CD4-positive, alpha-beta T cell treated with Interferon gamma for 1 hour (primary cell): Measurements from ENCODE around the gene KNDC1.

Experiments
- DNase-seq: peaks from one replicate; pipeline ENCODE4 v3.0.0-alpha.2; 2020

KNDC1 gene

DNA sequence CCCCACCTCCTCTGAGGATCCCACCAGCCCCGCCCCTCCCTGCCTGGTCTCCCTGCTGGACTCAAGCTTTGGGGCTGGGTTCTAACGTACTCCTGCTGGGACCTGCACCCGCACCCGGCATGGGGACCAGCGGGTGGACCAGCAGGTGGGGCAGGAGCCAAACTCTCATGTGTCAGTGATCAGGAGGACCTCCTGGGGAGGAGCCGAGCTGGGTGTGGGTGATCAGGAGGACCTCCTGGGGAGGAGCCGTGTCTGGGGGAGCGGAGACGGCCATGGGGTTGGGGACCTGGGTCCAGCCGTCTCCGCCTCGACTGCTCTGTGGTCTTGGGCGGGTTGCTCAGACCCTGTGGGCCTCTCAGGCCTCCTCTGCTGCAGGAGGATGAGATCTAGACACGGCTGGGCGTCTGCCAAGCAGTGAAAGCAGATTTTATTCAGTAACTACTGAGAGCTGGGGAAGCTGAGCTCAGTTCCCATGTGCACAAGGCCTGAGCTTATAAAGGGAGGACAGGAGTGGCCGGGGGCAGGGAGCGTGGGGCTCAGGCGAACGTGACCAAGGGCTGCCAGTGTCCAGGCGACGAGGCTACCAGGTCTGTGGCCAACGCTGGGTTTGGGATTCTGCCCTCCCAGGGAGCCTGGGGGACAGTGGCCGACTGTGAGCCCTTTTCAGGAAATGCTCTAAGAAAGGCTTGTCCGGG, 36.3 kb downstream of the KNDC1 start:
- no peak for DNase-seq

DNA sequence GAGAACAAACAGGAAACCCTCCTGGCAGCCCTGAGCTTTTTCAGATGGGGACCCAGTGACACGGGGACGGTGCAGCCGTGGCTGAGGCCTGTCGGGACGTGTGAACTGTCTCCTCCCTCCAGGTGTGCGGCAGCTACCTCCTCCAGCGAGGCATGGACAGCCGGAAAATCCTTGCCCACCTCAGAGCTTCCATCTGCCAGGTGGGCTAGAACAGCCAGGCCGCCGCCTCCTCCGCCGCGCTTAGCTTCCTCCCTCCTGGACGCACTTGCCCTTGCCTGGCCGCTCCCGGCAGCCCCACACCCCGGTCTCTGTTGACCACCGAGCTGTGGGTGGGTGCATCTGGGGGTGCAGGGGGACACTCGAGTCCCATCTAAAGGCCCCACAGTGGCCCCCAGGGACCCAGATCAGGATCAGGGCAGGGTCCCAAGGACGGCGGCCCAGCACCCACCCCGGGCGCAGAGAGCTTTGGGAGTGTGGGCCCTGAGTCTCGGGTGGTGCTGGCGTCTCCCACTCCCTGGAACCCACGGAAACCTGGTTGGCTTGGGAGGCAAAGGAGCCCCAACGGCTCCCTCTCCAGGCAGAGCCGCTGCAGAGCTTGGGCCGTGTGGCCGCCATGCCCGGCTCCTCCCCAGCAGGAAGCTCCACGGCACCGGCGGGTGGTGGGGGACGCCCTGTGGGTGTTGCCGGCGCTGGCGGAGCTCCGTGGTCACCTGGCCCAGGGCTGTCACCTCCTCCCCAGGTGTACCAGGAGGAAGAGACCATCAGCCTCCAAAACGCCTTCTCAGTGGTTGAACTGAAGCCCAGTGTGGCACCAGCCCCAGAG, 37.1 kb downstream of the KNDC1 start:
- no peak for DNase-seq

DNA sequence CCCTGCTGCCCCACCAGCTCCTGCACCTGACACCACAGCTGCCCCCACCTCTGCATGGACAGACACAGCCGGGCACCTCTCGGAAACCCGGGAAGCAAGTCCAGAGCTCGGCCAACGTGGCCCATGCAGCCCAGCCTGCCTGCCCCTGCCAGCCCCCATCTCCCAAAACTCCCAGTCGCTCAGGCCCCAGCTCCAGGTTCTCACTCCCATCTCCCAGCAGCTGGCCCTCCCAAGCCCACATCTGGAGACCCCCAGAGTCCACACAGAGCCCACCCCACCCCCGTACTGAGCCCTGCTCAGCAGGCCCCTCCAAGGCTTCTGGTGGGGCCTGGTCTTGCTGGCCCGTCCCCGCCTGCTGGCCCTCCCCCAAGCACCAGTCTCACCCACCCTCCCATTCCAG, 37.8 kb downstream of the KNDC1 start:
- no peak for DNase-seq

DNA sequence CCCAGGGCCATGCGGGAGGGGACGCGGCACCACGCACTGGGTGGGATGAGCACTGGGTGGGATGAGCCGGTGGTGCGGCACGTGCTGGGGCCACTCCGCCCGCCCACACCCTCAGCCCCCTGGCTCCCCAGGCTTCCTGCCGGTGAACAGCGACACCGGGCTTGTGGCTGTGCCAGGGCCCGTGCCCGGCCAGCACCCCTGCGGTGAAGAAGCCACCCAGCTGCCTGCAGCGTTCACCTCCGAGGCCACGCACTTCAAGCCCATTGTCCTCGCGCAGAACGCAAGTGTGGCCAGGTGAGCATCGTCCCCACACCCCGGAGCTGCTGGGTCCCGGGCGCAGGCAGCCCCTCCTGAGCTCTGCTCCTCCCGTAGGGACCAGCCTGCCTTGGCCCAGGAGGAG, 38.2 kb downstream of the KNDC1 start:
- DNase-seq: no peak

DNA sequence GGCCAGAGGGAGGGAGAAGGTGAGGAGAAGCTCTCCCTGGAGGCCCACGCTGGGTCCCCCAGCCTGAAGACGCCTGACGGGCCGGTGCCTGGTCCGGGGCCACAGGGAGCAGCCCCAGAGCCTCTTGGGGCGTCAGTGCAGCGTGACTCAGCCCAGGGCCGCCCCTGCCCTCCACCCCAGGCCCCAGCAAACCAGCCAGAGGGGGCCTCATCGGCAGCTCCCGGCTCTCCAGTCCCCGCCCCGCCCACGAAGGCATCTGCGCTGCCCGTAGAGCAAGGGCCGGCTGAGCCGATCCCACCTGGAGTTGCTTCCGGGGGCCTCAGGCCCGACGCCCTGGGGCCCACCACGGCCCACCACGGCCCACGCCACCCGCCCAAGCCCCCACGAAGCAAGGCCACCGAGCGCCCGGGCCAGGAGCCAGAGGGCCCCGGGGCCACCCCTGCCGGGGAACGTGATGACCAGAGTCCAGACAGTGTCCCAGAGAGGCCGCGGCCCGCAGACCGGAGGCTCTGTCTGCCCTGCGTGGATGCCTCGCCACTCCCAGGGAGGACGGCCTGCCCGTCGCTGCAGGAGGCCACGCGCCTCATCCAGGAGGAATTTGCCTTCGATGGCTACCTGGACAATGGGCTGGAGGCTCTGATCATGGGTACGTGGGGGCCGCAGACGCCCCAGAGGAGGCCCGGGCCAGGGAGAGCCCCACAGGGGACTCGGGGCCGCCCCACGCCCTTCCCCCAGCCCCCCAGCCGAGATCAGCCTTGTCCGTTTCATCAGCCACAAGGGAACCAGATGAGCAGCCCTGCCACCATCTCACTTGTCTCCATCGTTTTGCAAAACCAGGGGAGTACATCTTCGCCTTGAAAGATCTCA, 38.8 kb downstream of the KNDC1 start:
- DNase-seq: no peak

DNA sequence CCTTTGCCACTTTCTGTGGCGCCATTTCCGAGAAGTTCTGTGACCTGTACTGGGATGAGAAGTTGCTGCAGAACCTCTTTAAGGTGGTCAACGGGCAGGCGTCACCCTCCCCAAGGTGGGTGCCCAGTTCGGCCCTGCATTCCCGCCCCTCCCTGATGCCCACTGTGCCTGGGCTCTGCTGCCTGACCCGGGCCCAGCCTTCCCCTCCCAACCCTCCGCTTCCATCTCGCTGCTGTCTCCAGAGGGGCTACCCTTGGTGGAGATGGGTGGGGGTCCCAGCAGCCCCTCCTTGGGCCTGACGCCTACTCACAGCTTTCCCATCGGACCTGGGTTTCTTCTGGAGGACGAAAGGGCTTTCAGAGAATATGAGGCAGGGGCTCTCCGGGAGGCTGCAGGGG, 39.5 kb downstream of the KNDC1 start:
- DNase-seq: no peak

DNA sequence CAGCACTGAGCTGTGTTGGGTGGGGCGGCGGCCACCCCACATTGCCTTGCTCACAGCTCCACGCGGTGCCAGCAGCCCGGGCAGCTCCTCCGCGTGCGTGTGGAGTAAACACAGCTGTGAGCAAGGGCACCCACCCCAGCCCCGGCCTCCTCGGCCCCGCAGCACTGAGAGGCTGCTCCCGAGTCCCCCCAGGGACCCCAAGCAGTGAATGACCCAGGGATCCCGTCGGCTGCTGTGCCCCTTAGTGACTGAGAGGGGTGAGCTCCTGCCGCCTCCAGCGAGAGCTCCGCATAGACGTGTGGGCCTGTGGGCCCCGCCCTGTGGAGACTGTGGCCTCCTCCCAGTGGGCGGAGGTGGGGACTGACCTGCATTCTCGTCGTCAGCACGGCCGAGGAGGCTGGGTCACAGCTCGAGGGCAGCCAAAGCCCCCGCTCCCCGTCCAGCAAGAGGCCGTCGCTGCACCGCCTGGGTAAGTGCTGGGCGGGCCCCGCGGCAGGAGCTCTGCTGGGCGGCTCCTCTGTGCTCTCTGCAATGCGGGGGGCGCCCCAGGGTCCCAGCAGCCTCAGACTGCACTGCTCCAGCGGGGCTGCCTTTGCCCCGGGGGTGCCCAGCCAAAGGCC, 40.1 kb downstream of the KNDC1 start:
- no peak for DNase-seq

DNA sequence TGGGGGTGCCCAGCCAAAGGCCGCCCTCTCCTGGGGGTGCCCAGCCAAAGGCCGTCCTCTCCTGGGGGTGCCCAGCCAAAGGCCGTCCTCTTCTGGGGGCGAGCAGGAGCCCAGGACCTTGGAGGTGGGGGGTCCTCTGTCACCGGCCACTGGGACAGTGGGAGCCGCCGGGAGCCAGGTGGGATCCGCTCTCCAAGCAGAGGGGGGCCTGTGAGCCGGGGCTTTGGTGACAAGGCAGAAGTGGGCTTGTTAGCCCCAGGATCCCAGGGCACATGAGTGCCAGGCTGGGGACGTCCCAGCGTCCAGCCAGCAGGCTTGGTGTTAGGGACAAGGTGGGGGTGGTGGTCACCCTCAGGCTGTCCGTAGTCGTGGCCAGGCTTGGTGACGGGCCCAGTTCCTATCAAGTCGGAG, 40.6 kb downstream of the KNDC1 start:
- no peak for DNase-seq

DNA sequence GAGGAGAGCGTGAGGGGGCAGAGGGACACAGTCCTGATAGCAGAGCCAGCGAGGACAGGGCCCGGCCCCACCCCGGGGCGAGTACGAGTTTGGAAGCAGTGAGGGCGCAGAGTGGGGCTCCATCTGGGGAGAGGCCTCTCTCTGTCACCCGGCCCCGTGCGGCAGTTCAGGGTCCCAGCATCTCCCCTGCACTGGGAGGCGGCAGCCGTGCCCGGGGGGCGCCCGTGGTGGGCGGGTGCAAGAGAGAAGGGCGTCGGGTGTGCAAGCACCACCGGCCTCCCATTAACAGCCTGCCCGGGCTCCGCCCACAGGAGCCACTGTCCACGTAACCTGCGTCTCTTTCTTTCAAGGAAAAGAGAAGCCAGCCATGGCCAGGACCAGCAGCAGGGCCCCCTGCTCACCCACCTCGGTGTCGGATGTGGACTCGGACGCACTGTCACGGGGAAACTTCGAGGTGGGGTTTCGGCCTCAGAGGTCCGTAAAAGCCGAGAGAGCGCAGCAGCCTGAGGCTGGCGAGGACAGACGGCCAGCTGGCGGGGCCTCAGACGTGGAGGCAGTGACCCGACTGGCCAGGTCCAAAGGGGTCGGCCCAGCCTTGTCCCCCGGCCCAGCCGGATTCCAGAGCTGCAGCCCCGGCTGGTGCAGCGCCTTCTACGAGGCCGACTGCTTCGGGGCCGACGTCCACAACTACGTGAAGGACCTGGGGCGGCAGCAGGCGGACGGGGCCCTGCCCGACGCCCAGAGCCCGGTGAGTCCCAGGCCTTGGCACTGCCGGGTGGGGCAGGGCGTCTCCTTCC, 41.3 kb downstream of the KNDC1 start:
- no peak for DNase-seq

DNA sequence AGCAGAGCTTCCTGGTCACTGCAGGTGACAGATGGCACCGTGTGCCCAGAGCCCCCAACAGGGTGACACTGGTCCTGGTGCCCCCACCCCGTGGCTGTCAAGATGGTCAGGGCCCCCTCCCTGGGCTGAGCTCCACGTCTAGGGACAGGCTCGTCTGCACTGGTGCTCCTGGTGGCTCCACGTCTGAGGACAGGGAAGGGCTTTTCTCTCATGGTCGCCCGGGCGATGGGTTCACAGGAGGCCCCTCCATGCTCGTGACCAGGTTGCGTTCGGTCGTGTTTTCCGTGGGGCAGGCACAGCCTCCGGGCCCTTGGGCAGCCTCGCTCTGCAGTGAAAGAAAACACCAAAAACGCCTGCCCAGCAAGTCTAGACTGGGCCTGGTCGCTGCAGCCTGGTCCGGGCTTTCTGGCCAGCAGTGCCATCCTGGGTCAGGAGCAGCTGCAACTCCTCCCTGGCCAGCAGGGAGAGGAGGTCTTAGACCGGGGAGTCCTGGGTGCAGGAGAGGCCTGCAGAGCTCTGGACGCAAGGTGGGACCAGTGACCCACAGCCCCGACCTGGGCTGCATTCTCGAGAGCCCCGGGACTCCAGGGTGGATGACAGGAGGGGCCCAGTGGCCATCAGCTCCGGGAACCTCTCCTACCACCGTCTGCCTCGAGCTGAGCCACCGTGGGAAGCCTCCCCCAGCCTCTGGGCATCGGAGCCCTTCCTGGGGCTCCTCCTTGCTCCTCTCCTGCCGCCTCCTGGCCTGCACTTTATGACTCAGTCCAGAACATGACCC, 42.1 kb downstream of the KNDC1 start:
- no peak for DNase-seq

DNA sequence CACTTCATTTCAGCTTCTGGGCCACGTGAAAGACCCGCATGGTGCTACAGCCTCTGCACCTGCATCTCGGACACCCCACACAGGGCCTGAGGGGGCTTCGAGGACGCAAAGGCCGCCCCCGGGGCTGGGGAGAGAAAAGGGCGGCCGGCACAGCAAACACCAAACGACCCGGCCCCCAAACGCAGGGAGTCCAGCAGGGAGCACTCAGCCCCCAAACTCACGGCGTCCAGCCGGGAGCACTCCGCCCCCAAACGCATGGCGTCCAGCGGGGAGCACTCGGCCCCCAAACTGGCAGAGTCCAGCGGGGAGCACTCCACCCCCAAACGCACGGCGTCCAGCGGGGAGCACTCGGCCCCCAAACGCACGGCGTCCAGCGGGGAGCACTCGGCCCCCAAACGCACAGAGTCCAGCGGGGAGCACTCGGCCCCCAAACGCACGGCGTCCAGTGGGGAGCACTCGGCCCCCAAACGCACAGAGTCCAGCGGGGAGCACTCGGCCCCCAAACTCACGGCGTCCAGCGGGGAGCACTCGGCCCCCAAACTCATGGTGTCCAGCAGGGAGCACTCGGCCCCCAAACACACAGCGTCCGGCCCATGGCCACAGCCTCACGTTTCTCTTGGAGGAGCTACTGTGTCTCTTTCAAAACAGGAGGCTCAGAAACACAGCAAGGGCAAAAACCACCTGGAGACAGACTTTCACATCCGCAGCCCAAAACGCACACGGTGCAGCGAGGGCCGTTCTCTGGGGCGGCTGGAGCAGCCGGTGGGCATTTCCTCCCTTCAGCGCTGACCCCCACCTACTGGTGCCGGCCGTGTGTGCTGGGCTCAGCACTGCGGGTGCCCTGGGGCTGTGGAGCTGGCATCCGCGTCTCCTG, 43.0 kb downstream of the KNDC1 start:
- no peak for DNase-seq

DNA sequence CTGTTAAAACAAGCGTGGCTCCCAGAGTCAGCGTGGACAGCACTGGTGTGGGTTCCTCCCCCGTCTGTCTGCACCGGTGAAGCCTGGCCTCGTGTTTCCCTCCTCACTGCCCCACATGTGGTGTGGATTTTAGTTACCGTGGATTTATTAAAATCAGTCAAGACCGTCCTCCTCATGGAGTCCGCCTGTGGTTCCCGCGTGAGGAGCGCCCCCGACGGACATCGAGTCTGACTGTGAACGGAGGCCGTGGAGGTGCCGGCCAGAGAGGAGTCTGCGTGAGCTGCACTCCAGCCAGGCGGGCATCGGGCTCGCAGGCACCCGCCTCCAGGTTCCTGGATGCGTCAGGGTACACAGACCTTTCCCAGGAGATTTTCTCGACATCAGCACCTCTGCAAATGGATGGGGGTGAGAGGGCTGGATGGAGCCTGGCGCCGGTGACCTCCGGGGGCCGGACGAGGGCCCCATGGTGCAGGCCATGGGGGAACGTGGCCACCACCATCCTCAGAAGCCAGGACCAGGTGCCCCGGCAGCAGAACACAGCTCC, 43.7 kb downstream of the KNDC1 start:
- no peak for DNase-seq

DNA sequence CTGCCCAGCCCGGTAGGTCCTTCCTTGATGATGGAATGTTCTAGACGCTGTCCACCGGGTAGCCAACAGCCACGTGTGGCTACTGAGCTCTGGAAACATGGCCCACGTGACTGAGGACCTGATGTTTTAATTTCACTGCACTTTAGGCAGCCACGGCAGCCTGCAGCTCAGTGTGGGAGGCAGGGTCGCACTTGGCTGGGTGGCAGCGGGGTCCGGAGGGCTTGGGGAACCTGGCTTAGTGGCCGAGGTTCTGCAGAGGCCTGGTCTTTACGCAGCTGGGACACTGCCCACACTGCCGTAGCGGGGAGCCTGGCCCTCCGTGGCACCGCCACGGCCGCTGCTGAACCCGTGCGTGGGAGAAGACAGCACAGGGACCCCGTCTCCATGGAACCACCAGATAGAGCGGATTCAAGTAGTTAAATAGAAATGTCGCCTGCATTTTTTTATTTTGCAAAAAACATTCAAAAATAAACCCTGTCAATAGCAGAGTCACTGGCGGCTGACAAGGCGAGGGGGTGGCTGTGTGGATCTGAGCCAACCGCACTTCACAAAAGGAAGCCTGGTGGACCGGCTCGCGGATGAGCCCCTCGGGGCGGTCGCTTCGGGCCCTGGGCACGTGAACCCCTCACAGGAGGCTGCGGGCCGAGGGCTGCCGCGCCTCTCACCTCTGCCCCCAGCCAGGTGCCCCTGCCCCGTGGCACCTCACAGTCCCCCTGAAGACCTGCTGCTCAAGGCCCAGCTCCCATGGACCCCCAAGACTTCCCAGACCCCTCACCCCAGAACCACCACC, 44.4 kb downstream of the KNDC1 start:
- DNase-seq: no peak

DNA sequence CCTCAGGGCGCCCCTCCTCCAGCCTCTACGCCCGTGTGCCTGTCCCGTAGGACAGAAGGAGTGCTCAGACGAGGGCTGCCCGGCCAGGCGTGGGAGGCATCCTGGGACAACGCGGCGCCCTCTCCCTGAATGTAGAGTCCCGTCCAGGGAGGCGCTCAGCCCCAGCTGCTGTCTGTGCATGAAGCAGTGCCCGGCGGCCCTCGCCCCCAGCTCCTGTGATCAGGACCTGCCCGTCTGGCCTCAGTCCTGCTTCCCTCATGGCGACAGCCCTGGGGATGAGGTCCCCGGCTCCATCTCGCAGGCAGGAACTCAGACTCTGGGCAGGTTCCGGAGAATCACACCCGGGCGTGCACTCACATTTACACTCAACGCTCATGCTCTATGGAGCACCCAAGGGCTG, 45.1 kb downstream of the KNDC1 start:
- DNase-seq: no peak

DNA sequence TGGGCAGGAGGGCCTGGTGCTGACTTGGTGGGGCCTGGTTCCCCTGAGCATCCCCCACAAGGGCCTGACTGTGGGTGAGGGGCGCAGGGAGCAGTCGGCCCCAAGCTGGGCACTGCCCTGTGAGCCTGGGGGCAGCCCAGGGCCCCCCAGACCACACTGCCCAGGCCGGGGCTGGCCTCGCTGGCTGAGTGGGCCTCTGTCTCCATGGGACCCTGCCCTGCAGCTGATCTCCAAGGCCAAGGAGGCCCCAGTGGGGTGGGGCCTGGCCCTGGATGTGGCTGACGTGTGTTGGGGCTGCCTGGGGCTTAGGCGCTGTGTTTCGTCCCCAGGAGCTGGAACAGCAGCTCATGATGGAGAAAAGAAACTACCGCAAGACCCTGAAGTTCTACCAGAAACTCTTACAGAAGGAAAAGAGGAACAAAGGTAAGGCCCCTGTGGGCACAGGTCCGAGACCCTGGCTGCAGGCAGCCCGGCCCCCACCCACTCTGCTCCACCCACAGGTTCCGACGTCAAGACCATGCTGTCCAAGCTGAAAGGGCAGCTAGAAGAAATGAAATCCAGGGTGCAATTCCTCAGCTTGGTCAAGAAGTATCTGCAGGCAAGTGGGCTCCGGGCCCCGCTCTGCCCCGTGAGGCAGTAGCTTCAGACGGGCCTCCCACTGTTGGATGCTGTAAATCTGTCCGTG, 46.5 kb downstream of the KNDC1 start:
- no peak for DNase-seq

DNA sequence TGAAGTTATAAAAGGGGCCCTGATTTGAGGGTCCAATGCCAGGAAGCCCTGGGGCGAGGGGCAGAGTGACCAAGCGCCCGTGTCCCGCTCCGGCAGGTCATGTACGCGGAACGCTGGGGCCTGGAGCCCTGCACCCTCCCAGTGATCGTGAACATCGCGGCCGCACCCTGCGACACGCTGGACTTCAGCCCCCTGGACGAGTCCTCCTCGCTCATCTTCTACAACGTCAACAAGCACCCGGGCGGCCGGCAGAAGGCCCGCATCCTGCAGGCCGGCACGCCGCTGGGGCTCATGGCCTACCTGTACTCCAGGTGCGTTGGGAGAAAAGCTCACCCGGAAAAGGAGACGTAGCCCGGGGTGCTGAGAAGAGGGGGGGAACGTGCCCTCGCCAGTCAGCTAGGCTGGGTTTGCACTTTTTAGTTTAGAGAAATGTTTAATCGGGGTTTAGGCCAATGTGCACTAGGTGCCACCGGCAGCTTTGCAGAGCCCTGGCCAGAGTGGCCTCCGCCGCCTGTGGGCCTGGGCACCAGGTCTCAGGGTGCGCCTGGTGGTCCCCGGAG, 47.1 kb downstream of the KNDC1 start:
- DNase-seq: no peak

DNA sequence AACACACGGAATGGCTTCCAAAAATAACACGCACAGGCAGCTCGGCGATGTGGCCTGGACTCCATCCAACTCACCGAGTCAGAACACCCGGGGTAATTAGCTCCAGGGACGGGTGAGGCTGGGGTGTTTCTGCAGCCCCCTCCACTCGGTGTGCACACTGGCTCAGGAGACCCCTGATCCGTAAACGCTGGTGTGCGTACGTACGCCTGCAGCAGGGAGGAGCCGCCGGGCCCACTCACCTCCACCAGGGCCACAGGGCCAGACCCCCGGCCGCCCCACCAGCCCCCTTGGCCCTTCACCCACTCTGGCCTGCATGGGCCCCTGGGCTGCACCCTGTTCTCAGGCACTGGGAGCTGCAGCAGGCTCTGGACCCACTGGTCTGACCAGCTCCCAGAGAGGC, 47.6 kb downstream of the KNDC1 start:
- no peak for DNase-seq

DNA sequence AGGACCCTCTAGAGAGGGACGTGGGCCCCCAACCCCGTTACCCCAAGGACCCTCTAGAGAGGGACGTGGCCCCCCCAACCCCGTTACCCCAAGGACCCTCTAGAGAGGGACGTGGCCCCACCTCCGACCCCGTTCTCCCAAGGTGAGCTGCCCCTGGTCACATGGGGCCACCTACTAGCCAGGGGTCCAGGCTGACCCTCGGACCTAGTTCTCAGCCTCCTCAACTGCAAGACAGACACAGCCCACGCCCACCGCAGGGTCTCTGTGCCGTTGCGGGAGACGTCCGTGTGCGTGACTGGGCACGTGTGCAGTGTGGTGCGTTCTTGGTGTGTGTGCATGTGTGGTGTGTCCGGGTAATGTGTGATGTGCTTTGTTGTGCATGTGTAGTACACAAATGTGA, 48.4 kb downstream of the KNDC1 start:
- DNase-seq: no peak
